DOHH2 (cell line): ENCODE data around the gene STK16.

Experiments used
- H3F3A ChIP-seq: fragments of 200-600 bp; sonication (generic), shearing (Covaris generic); 2 replicates; pipeline ENCODE4 v1.6.0; 2016; ENCODE audit warnings: antibody characterized with exemption, mild to moderate bottlenecking; ENCODE audit not compliant: control insufficient read depth, insufficient read depth
- H3K27ac ChIP-seq: fragments of 200-600 bp; sonication (generic); 2 replicates; pipeline ENCODE4 v1.5.1; 2014; ENCODE audit warnings: low read depth, mild to moderate bottlenecking, low read length, moderate library complexity
- H3K27me3 ChIP-seq: fragments of 200-600 bp; sonication (generic); 2 replicates; pipeline ENCODE4 v1.6.1; 2014; ENCODE audit warnings: mild to moderate bottlenecking, low read length, mixed read lengths; ENCODE audit not compliant: control insufficient read depth
- H3K36me3 ChIP-seq: fragments of 200-600 bp; sonication (generic); 2 replicates; pipeline ENCODE4 v1.6.1; 2014; ENCODE audit warnings: mild to moderate bottlenecking, low read length, moderate library complexity, mixed read lengths; ENCODE audit not compliant: control insufficient read depth
- H3K4me1 ChIP-seq: fragments of 200-600 bp; sonication (generic); 2 replicates; pipeline ENCODE4 v1.6.1; 2014; ENCODE audit warnings: mild to moderate bottlenecking, low read length, mixed read lengths; ENCODE audit not compliant: control insufficient read depth
- H3K4me2 ChIP-seq: fragments of 200-600 bp; sonication (generic); 2 replicates; pipeline ENCODE4 v1.6.0; 2014; ENCODE audit warnings: mild to moderate bottlenecking, low read length, moderate library complexity
- H3K4me3 ChIP-seq: fragments of 200-600 bp; sonication (generic); 2 replicates; pipeline ENCODE4 v1.5.1; 2014; ENCODE audit warnings: mild to moderate bottlenecking, low read length, mixed read lengths
- H3K79me2 ChIP-seq: fragments of 200-600 bp; sonication (generic); 2 replicates; pipeline ENCODE4 v1.6.1; 2014; ENCODE audit warnings: mild to moderate bottlenecking, low read length, mixed read lengths; ENCODE audit not compliant: control insufficient read depth
- H3K9me2 ChIP-seq: fragments of 200-600 bp; sonication (generic); replicated peaks from 2 replicates; pipeline ENCODE4 v1.6.1; 2014; ENCODE audit warnings: mild to moderate bottlenecking, low read length, mixed read lengths; ENCODE audit not compliant: control insufficient read depth
- H3K9me3 ChIP-seq: fragments of 200-600 bp; sonication (generic); 2 replicates; pipeline ENCODE4 v1.6.1; 2014; ENCODE audit warnings: antibody characterized with exemption, low read length, mixed read lengths; ENCODE audit not compliant: control insufficient read depth, insufficient read depth
- H4K20me1 ChIP-seq: fragments of 200-600 bp; sonication (generic); 2 replicates; pipeline ENCODE4 v1.6.0; 2014; ENCODE audit warnings: low read depth, mild to moderate bottlenecking, antibody characterized with exemption, low read length, moderate library complexity; ENCODE audit not compliant: control insufficient read depth, insufficient read depth
- CTCF ChIP-seq: fragments of 200-600 bp; sonication (generic); IDR thresholded peaks from one replicate; pipeline ENCODE4 v1.5.1; 2014; ENCODE audit warnings: antibody characterized with exemption, mild to moderate bottlenecking, low read depth, low read length; ENCODE audit not compliant: poor library complexity, severe bottlenecking
- EZH2phosphoT487 ChIP-seq: fragments of 200-600 bp; sonication (generic); IDR thresholded peaks from 2 replicates; pipeline ENCODE4 v1.6.1; 2017; ENCODE audit warnings: borderline replicate concordance, mild to moderate bottlenecking, antibody characterized with exemption, low read length, moderate library complexity, mixed read lengths

STK16 gene

GRCh38 chr2:219230059-219230540 is 15.2 kb upstream of the STK16 start:
- Histone ChIP-seq H3K9me3 (no peaks in the 10 kb centered on the region), H3K27ac (peak overlapping the region; percentile 72), H3K4me3 (peak overlapping the region; percentile 88), H4K20me1 (no peaks in the 10 kb centered on the region), H3K36me3 (peaks cover 74% of the 10 kb centered on the region), H3K27me3 (no peaks in the 10 kb centered on the region), H3K4me2 (peak overlapping the region; percentile 81), H3K4me1 (peaks cover 31% of the 10 kb centered on the region), H3K79me2 (peaks cover 53% of the 10 kb centered on the region), H3K9me2 (no peaks in the 10 kb centered on the region), H3F3A (no peaks in the 10 kb centered on the region; the same call in 1 of the 2 replicates)
- TF ChIP-seq EZH2phosphoT487 (no peak), CTCF (no peak)

- Histone ChIP-seq H3K4me2 (no peak overlapping the region), H3K4me3 (no peak overlapping the region), H3K27ac (no peak overlapping the region), H3K36me3 (peaks cover 88% of the 10 kb centered on the region), H3K9me3 (no peaks in the 10 kb centered on the region), H3K27me3 (no peaks in the 10 kb centered on the region), H3K9me2 (no peaks in the 10 kb centered on the region), H3K4me1 (peaks cover 19% of the 10 kb centered on the region), H3F3A (peaks cover 4% of the 10 kb centered on the region), H3K79me2 (peaks cover 31% of the 10 kb centered on the region), H4K20me1 (no peaks in the 10 kb centered on the region)
- TF ChIP-seq CTCF, result no peak
- TF ChIP-seq EZH2phosphoT487, result no peak
Observed at GRCh38 chr2:219234331-219234730, 10.9 kb upstream of the STK16 start.

- H3F3A ChIP-seq, result peaks cover 5% of the 10 kb centered on the region
- TF ChIP-seq EZH2phosphoT487 (no peak), CTCF (no peak)
- H4K20me1 ChIP-seq, result no peaks in the 10 kb centered on the region
- H3K4me3 ChIP-seq, result no peak overlapping the region
- no peaks in the 10 kb centered on the region for H3K27me3 ChIP-seq
- H3K36me3 ChIP-seq, result peaks cover 29% of the 10 kb centered on the region
- H3K4me1 ChIP-seq, result peaks cover 34% of the 10 kb centered on the region
- H3K9me3 ChIP-seq, result no peaks in the 10 kb centered on the region
- H3K79me2 ChIP-seq, result peaks cover 31% of the 10 kb centered on the region
- no peak overlapping the region for H3K27ac ChIP-seq
- H3K4me2 ChIP-seq, result no peak overlapping the region
- no peaks in the 10 kb centered on the region for H3K9me2 ChIP-seq
Observed at GRCh38 chr2:219243291-219243761, 2.0 kb upstream of the STK16 start.
